Breast epithelium (tissue), 4 donors: ENCODE results near the gene MGAT5. TPM values are rescaled to one million over a fixed set of nuclear protein-coding genes. Genes with fewer than 3 reads are reported as not detected.

Experiments
- DNase-seq, 2 donors: peaks; one replicate each; pipeline ENCODE4 v3.0.0-alpha.2; 2019; ENCODE audit warnings: low spot score in 2 of 2
- H3K27ac ChIP-seq, 2 donors: fragments of 200-600 bp; sonication (generic) in 1 of 2; one replicate each; pipeline ENCODE4 v1.5.1; 2016 to 2019; ENCODE audit warnings: mild to moderate bottlenecking in 1 of 2
- H3K27me3 ChIP-seq, 2 donors: fragments of 200-600 bp; sonication (generic) in 1 of 2; one replicate each; pipeline versions ENCODE4 v1.5.1 to v1.6.0; 2017 to 2019; ENCODE audit warnings: control low read depth in 1 of 2, mild to moderate bottlenecking in 1 of 2
- H3K36me3 ChIP-seq: fragments of 200-600 bp; one replicate; pipeline ENCODE4 v1.5.1; 2019
- H3K4me1 ChIP-seq, 2 donors: fragments of 200-600 bp; sonication (generic); one replicate each; pipeline ENCODE4 v1.5.1; 2016 to 2019; ENCODE audit warnings: control low read depth in 1 of 2
- H3K4me3 ChIP-seq, 3 donors: fragments of 200-600 bp; sonication (generic); 1 replicate in 2 of 3; 2 replicates in 1 of 3; pipeline ENCODE4 v1.5.1; 2016 to 2019; ENCODE audit warnings: mild to moderate bottlenecking in 3 of 3, moderate library complexity in 2 of 3
- H3K9me3 ChIP-seq, 2 donors: fragments of 200-600 bp; sonication (generic) in 1 of 2; one replicate each; pipeline ENCODE4 v1.5.1; 2016 to 2019; ENCODE audit warnings: control low read depth in 1 of 2
- POLR2A ChIP-seq: fragments of 450-650 bp; IDR thresholded peaks from one replicate; pipeline ENCODE4 v1.6.1; 2016; ENCODE audit warnings: antibody characterized with exemption, mild to moderate bottlenecking, moderate library complexity
- POLR2AphosphoS5 ChIP-seq, 3 donors: sonication (generic); formaldehyde crosslinking; IDR thresholded peaks; one replicate each; pipeline ENCODE4 v1.6.1; 2017; ENCODE audit warnings: antibody characterized with exemption in 3 of 3
- intact Hi-C: fragments of 100-400 bp; cut with DNase I; formaldehyde crosslinking; loops from one replicate; pipeline ENCODE4 v1.15.1; 2023; ENCODE audit warnings: low total_unique reads
- total RNA-seq, 3 donors: library from RNA; depleted of rRNA; stranded (reverse); fragments of >200 nt; gene quantifications; one replicate each; pipeline ENCODE4 v1.1.0, GENCODE V29; 2016
- TF ChIP-seq, protein P1 (sequence below), 3 donors: fragments of 450-650 bp; IDR thresholded peaks; one replicate each; pipeline ENCODE4 v1.5.1; 2016 to 2017; ENCODE audit warnings: antibody characterized with exemption in 3 of 3, mild to moderate bottlenecking in 3 of 3, moderate library complexity in 3 of 3

Gene MGAT5
- total RNA-seq, 3 donors from 2014 or later: 30.5 to 42.6 (median 34.4) TPM

DNA sequence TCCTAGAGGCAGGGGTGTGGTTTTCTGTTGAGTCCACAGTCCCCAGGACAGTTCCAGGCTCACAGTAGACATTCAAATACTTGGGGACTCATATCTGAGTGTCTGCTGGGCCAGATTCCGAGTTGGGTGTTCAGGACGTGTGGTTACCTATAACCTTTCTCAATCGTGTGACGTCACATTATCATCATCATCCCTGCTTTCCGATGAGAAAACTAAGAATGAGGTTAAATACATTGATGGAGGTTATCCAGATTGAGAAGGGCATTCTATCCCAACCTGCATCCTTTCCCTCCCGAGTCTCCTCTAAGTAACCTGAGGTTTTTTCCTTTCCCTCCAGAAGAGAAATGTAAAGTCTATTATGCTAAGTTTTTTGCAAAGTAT is 204.6 kb downstream of the MGAT5 start:
- H3K36me3 ChIP-seq: no peaks in the 10 kb centered on the region
- intact Hi-C loops: no loop called here
- H3K9me3 ChIP-seq: no peaks in the 10 kb centered on the region
- H3K4me3 ChIP-seq: no peak overlapping the region
- DNase-seq: no peak
- H3K27ac ChIP-seq: no peak overlapping the region
- no peak for TF ChIP-seq POLR2A
- TF ChIP-seq POLR2AphosphoS5 (IDR thresholded peaks at IDR 0.05): no peak
- TF ChIP-seq, protein P1, sequence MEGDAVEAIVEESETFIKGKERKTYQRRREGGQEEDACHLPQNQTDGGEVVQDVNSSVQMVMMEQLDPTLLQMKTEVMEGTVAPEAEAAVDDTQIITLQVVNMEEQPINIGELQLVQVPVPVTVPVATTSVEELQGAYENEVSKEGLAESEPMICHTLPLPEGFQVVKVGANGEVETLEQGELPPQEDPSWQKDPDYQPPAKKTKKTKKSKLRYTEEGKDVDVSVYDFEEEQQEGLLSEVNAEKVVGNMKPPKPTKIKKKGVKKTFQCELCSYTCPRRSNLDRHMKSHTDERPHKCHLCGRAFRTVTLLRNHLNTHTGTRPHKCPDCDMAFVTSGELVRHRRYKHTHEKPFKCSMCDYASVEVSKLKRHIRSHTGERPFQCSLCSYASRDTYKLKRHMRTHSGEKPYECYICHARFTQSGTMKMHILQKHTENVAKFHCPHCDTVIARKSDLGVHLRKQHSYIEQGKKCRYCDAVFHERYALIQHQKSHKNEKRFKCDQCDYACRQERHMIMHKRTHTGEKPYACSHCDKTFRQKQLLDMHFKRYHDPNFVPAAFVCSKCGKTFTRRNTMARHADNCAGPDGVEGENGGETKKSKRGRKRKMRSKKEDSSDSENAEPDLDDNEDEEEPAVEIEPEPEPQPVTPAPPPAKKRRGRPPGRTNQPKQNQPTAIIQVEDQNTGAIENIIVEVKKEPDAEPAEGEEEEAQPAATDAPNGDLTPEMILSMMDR (IDR thresholded peaks at IDR 0.05): no peak
- H3K27me3 ChIP-seq: no peaks in the 10 kb centered on the region
- no peaks in the 10 kb centered on the region for H3K4me1 ChIP-seq

DNA sequence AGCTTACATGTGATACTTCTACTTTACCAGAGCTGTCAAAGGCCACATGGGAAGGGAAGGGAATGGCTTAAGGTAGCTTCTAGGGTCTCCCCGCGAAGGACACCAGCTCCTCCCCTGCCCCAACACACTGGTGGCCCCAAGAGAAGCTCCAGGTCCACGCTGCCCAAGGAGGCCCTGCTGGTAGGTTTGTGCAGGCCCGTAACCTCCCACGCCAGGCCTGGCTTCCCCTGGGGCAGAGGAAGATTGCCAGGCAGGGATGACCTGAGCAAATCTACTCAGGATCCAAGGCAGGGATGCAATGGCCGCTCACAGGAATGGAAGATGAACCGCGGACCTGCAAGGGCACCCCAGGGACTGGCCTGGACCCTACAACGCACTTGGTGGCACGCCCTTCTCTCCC is 205.1 kb downstream of the MGAT5 start:
- Histone ChIP-seq H3K4me1 (no peaks in the 10 kb centered on the region), H3K27ac (no peak overlapping the region), H3K36me3 (no peaks in the 10 kb centered on the region), H3K4me3 (no peak overlapping the region), H3K9me3 (no peaks in the 10 kb centered on the region), H3K27me3 (no peaks in the 10 kb centered on the region)
- no peak for DNase-seq
- intact Hi-C loops: no loop called here
- no peak for TF ChIP-seq POLR2AphosphoS5 (IDR thresholded peaks at IDR 0.05)
- TF ChIP-seq POLR2A: no peak
- TF ChIP-seq, protein P1 (IDR thresholded peaks at IDR 0.05): no peak

DNA sequence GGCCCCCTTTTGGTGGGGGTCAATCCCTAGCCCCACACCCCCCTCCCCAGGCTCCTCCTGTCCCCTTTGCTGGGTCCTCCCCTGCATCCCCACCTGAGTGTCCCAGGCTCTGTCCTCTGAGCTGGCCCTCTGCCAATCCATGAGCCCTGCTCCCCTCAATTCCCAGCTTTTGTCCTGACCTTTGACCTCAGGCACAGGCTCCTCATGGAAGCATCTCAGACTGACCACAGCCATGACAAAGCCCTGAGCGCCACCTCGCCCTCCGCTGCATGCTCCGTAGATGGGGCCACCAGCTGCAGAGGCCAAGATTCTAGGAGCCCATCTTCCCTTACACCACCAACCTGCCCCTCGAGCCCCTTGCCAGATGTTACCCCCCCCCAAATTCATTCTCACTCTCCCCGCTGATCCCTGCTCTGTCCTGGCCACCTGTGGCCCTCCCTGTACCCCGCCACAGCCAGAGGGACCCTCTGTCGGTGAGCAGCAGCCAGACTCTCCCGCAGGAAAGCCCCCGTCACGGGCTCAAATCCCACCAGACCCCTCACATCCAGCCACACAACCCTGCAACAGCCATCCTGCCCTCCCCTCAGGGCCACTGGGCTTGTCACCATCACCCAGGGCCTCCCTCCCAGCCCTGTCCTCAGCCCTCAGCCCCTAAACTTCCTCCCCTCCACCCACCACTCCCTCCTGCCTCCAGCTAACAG is 206.0 kb downstream of the MGAT5 start:
- Histone ChIP-seq H3K27me3 (no peaks in the 10 kb centered on the region), H3K9me3 (no peaks in the 10 kb centered on the region), H3K36me3 (no peaks in the 10 kb centered on the region), H3K27ac (no peak overlapping the region), H3K4me1 (no peaks in the 10 kb centered on the region), H3K4me3 (no peak overlapping the region)
- TF ChIP-seq POLR2A: no peak
- no peak for TF ChIP-seq POLR2AphosphoS5 (IDR thresholded peaks at IDR 0.05)
- TF ChIP-seq, protein P1 (IDR thresholded peaks at IDR 0.05): no peak
- intact Hi-C loops: no loop called here
- no peak for DNase-seq

DNA sequence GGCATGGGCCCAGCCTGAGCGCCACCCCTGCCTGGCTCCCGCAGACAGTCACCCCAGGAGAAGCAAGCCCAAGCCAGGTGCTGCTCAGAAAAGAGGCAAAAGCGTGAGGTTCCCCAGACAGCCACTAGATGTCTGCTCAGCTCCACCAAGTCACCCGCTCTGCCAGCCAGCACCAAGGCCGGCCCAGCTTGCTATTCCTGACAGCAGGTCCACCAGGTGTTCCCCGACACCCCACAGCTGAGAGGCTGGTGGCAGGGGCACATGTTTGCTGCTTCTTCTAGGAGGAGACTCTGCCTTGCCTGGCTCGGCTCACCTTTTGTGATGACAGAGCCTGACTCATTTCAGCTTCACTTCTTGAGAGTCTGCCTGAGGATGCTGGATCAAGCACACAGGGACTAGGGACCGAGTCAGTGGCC is 206.7 kb downstream of the MGAT5 start:
- intact Hi-C loops: no loop called here
- no peak for TF ChIP-seq POLR2A
- TF ChIP-seq, protein P1 (IDR thresholded peaks at IDR 0.05): peak; percentile 13 to 62 (median 47)
- peak; percentile 59 to 62 for DNase-seq

DNA sequence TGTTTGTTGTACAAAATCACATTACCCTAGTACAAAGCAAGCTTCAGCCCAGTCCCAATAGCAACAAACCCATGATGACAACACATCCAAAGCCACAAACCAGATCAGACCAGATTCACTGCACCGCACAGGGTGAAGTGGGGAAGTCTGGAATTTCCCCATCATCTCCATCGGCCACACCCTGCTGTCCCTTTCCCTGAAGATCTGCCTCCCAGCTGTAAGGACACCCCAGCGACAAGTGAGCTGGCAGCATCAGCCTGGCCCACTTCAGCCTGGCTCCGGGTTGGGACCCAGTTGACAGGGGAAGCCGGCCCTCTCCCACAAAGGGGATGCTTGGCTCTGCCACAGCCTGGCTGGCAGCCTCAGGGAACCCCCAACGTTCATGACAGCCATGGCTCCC is 207.6 kb downstream of the MGAT5 start:
- DNase-seq: no peak
- H3K4me1 ChIP-seq: no peaks in the 10 kb centered on the region
- no peak overlapping the region for H3K27ac ChIP-seq
- no peaks in the 10 kb centered on the region for H3K9me3 ChIP-seq
- intact Hi-C loops: no loop called here
- no peak overlapping the region for H3K4me3 ChIP-seq
- H3K27me3 ChIP-seq: no peaks in the 10 kb centered on the region
- TF ChIP-seq POLR2AphosphoS5 (IDR thresholded peaks at IDR 0.05) (no peak), POLR2A (no peak)
- TF ChIP-seq, protein P1 (IDR thresholded peaks at IDR 0.05): no peak
- H3K36me3 ChIP-seq: no peaks in the 10 kb centered on the region

More for the DNA sequence above, 206.7 kb downstream of the MGAT5 start:
- Histone ChIP-seq H3K4me1 (no peaks in the 10 kb centered on the region), H3K27ac (no peak overlapping the region), H3K27me3 (no peaks in the 10 kb centered on the region), H3K4me3 (no peak overlapping the region), H3K9me3 (no peaks in the 10 kb centered on the region), H3K36me3 (no peaks in the 10 kb centered on the region)
